ENCODE data around the gene PSMF1.
"Not testable (repeated sequence)": the region's sequence is repeated elsewhere in the genome, so short reads cannot be mapped to it uniquely, and the experiment has no call there.

Gene PSMF1

DNA sequence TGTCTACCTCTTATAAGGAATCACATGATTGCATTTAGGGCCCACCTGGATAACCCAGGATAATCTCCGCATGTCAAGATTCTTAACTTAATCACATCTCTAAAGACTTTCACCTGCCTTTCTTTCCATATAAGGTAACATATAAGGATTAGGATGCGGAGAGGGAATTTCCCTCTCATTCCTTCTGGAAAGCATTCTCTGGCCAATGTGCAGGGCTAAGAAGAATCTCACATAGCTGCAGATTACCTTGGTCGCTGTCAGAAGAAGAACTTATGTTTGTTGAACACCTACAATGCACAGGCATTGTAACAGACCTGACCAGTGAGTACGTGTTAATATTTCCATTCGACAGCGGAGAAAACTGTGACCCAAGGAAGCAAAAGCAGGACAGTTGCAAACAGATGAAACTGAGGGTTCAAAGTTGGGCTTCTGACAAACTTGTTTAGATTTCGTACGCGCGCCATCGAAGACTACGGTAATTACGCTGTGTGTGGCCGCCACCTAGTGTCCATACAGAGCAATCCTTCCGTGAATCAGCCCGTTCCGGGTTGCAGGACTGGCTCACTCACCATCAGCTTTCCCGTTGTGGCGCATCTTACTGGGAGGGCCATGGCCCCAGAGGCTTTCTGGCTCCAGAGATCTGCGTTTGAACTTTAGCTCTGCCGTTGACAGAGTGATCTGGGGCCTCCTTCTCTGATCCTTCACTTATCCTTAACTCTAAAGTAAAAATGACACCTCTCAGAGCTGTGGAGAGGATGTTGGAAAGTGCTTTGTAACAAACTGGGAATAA, 94.4 kb downstream of the PSMF1 start:
- H3K4me3 ChIP-seq (ENCODE audit: low read depth, low read length), result no peak overlapping the region
- TF ChIP-seq, protein P1, sequence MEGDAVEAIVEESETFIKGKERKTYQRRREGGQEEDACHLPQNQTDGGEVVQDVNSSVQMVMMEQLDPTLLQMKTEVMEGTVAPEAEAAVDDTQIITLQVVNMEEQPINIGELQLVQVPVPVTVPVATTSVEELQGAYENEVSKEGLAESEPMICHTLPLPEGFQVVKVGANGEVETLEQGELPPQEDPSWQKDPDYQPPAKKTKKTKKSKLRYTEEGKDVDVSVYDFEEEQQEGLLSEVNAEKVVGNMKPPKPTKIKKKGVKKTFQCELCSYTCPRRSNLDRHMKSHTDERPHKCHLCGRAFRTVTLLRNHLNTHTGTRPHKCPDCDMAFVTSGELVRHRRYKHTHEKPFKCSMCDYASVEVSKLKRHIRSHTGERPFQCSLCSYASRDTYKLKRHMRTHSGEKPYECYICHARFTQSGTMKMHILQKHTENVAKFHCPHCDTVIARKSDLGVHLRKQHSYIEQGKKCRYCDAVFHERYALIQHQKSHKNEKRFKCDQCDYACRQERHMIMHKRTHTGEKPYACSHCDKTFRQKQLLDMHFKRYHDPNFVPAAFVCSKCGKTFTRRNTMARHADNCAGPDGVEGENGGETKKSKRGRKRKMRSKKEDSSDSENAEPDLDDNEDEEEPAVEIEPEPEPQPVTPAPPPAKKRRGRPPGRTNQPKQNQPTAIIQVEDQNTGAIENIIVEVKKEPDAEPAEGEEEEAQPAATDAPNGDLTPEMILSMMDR (IDR thresholded peaks at IDR 0.05; ENCODE audit: control insufficient read depth, extremely low read depth, insufficient read depth), result peak; percentile 95
- peak; percentile 26 for DNase-seq (ENCODE audit: low read depth)

DNA sequence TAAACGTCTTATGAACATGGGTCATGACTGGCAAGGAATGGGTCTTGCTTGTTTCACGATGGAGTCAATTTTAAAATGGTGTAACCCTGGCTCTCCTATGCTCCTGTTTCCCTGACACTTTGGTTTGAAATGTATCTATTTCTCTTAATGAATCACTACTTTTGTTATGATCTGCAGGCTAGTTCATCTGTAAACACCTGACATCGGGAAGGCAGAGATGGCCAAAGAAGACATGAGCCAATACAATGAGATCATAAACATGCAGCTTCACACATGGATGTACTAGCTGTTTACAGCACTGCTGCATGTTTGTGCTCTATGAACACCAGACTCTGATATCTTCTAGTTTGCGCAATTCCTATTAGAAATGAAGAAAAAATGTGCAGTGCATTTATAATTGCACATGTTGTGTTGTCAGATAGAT, 96.4 kb downstream of the PSMF1 start:
- DNase-seq (ENCODE audit: low read depth), result no peak
- no peak overlapping the region for H3K4me3 ChIP-seq (ENCODE audit: low read depth, low read length)
- TF ChIP-seq, protein P1 (IDR thresholded peaks at IDR 0.05; ENCODE audit: control insufficient read depth, extremely low read depth, insufficient read depth), result no peak

DNA sequence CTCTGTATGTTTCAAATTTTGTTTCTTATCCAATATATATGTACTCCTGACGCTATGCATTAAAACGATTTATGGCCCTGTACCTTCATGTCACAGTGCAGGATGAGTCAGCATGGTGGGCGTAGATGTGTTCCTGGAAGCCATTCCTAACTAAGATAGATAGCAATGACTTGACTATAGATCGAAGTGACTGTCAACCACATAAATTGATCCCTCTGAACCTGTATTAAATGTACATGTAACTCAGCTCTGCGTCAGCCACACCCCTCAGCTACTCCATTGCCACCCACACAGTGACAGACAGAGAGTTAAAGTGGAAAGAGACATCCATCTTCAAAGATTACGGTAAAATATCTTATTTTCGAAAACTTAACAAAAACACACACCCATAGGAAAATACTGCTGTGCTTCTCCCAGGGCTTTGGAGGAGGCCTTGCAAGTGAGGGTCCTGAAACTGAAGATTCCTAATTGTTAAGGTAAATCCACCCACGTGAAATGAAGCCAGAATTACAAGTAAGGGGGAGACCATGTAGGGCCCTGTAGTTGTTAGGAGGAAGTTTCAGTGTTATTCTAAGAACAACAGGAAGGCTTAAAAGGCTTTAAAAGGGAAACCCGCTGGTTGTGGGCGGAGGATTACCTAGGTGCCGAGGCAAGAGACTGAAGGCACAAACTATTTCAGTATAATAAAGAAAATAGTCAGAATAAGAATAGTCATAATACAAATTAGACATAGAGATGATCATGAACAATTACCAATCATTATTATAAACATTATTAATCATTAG, 97.2 kb downstream of the PSMF1 start:
- H3K4me3 ChIP-seq (ENCODE audit: low read depth, low read length), result no peak overlapping the region
- no peak for DNase-seq (ENCODE audit: low read depth)
- TF ChIP-seq, protein P1 (IDR thresholded peaks at IDR 0.05; ENCODE audit: control insufficient read depth, extremely low read depth, insufficient read depth), result no peak

DNA sequence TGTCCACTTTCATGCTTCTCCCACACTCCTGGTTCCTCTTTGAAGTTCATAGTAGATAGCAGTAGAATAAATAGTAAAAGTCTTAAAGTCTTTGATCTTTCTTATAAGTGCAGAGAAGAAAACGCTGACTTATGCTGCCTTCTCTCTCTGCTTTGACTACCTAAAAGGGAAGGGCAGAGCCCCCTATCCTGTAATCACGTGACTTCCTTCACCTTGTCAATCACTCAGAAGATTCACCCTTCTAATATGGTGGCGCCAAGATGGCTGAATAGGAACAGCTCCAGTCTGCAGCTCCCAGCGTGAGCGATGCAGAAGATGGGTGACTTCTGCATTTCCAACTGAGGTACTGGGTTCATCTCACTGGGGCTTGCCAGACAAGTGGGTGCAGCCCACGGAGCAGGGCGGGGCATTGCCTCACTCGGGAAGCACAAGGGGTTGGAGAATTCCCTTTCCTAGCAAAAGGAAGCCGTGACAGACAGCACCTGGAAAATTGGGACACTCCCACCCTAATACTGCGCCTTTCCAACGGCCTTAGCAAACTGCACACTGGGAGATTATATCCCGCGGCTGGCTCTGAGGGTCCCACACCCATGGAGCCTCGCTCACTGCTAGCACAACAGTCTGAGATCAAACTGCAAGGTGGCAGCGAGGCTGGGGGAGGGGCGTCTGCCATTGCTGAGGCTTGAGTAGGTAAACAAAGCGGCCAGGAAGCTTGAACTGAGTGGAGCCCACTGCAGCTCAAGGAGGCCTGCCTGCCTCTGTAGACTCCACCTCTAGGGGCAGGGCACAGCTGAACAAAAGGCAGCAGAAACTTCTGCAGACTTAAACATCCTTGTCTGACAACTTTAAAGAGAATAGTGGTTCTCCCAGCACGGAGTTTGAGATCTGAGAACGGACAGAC, 98.4 kb downstream of the PSMF1 start:
- H3K4me3 ChIP-seq (ENCODE audit: low read depth, low read length); DNase-seq (ENCODE audit: low read depth): not testable (repeated sequence)

Measured in LNCaP clone FGC (cell line).